HG02885 (cell line): ENCODE data around the gene PSMD4.
A peak's percentile ranks its signal among the peaks of the same experiment; 100 is the strongest.
"Not testable (repeated sequence)": the region's sequence is repeated elsewhere in the genome, so short reads cannot be mapped to it uniquely, and the experiment has no call there.

ENCODE experiments used
- ATAC-seq: cut with Tn5 transposase; IDR thresholded peaks from one replicate; pipeline ENCODE4 v1.9.1; 2021; ENCODE audit warnings: mild to moderate bottlenecking; ENCODE audit not compliant: unreplicated experiment, poor library complexity

Gene PSMD4

GRCh38 chr1:151254217-151255213, at the start of gene PSMD4:
PSMD4 (plus strand) TSS chr1:151254734; CDS start chr1:151254783, 49 bp downstream.
- peak; percentile 93 for ATAC-seq

GRCh38 chr1:151205381-151205965, 49.1 kb upstream of the PSMD4 start:
- not testable (repeated sequence) for ATAC-seq

- no peak for ATAC-seq
Observed at GRCh38 chr1:151210830-151211229, 43.7 kb upstream of the PSMD4 start.

- ATAC-seq, result no peak
Observed at GRCh38 chr1:151211972-151212705, 42.4 kb upstream of the PSMD4 start.

GRCh38 chr1:151213560-151213959, 41.0 kb upstream of the PSMD4 start:
- no peak for ATAC-seq

GRCh38 chr1:151221616-151222015, 32.9 kb upstream of the PSMD4 start:
- ATAC-seq, result no peak

GRCh38 chr1:151222130-151222529, 32.4 kb upstream of the PSMD4 start:
- no peak for ATAC-seq

- no peak for ATAC-seq
Observed at GRCh38 chr1:151235235-151235634, 19.3 kb upstream of the PSMD4 start.

GRCh38 chr1:151237678-151238466, 16.7 kb upstream of the PSMD4 start:
- no peak for ATAC-seq

- ATAC-seq, result no peak
Observed at GRCh38 chr1:151238467-151238739, 16.1 kb upstream of the PSMD4 start.

GRCh38 chr1:151242442-151242841, 12.1 kb upstream of the PSMD4 start:
- ATAC-seq, result no peak

GRCh38 chr1:151243683-151244216, 10.8 kb upstream of the PSMD4 start:
- no peak for ATAC-seq

GRCh38 chr1:151246786-151247185, 7.7 kb upstream of the PSMD4 start:
- ATAC-seq, result no peak

GRCh38 chr1:151251656-151252470, 2.7 kb upstream of the PSMD4 start:
- peak; percentile 53 for ATAC-seq

- no peak for ATAC-seq
Observed at GRCh38 chr1:151255381-151255780, 847 bp downstream of the PSMD4 start.

- no peak for ATAC-seq
Observed at GRCh38 chr1:151259351-151259750, 4.8 kb downstream of the PSMD4 start.

- ATAC-seq, result no peak
Observed at GRCh38 chr1:151265446-151266236, 11.1 kb downstream of the PSMD4 start.

- ATAC-seq, result no peak
Observed at GRCh38 chr1:151266315-151266714, 11.8 kb downstream of the PSMD4 start.
